HepG2 (cell line): ENCODE results near the gene TNIP3. TPM values are rescaled to one million over a fixed set of nuclear protein-coding genes. Genes with fewer than 3 reads are reported as not detected.

Experiments
- ATAC-seq: fragments of 200-7000 bp; cut with Tn5 transposase; 3 replicates; pipeline ENCODE4 v1.9.1; 2020; ENCODE audit warnings: mild to moderate bottlenecking, moderate library complexity
- BruUV-seq: library from RNA; stranded (reverse); fragments of 400-500 nt; replicated peaks from 2 replicates; lab custom pipeline; 2021; lab: Mats Ljungman, UMichigan
- CTCF ChIA-PET: fragments of 300-600 bp; formaldehyde crosslinking; extraction: SDS; loops from one replicate; lab custom pipeline; 2021; ENCODE audit warnings: low total read pairs, inconsistent platforms, low intra/inter-chr PET ratio; lab: Yijun Ruan, JAX
- POLR2A ChIA-PET: fragments of 350-600 bp; sonication (Branson Sonifier 250); formaldehyde crosslinking; loops from one replicate; lab custom pipeline; 2020; ENCODE audit warnings: antibody characterized with exemption, inconsistent platforms; lab: Yijun Ruan, JAX
- DNase-seq: peaks from one replicate; pipeline ENCODE4 v3.0.0-alpha.2; 2015; ENCODE audit warnings: low spot score
- FAIRE-seq: peaks from 3 replicates; lab custom pipeline; 2011; peaks lifted over from hg19 to GRCh38; lab: Jason Lieb, UNC
- H2AFZ ChIP-seq: one replicate; pipeline ENCODE4 v1.6.1; 2011; ENCODE audit warnings: low read length, inconsistent platforms
- H3K27ac ChIP-seq: fragments of 300-600 bp; 3 replicates; pipeline ENCODE4 v1.8.0; 2011; ENCODE audit warnings: mixed run types, mild to moderate bottlenecking, mixed read lengths, low read length, inconsistent platforms; ENCODE audit not compliant: insufficient read depth; ENCODE audit errors: extremely low read length
- H3K27me3 ChIP-seq, 2 experiments: fragments of 200-600 bp in 1 of 2; 2 replicates in 1 of 2; 3 replicates in 1 of 2; pipeline versions ENCODE4 v1.6.0 to v1.8.0; 2011; ENCODE audit warnings: low read length in 2 of 2, mild to moderate bottlenecking in 2 of 2, moderate library complexity in 2 of 2, inconsistent platforms in 1 of 2; ENCODE audit not compliant: insufficient read depth in 2 of 2, control insufficient read depth in 1 of 2
- H3K36me3 ChIP-seq, 2 experiments: fragments of 200-600 bp in 1 of 2; replicated peaks in 1 of 2; 2 replicates in 1 of 2; 3 replicates in 1 of 2; pipeline versions ENCODE4 v1.5.1 to v1.8.0; 2011; ENCODE audit warnings: low read length in 2 of 2, inconsistent platforms in 1 of 2; ENCODE audit not compliant: insufficient read depth in 2 of 2, control insufficient read depth in 1 of 2
- H3K4me1 ChIP-seq: 2 replicates; pipeline ENCODE4 v1.5.1; 2012; ENCODE audit warnings: low read length, inconsistent platforms; ENCODE audit not compliant: insufficient read depth
- H3K4me2 ChIP-seq: 2 replicates; pipeline ENCODE4 v1.6.0; 2011; ENCODE audit warnings: low read depth, low read length, inconsistent platforms
- H3K4me3 ChIP-seq, 3 experiments: fragments of 200-600 bp in 1 of 3; sonication (generic), shearing (Covaris generic) in 1 of 3; replicated peaks in 1 of 3; 2 replicates each; pipeline ENCODE4 v1.5.1; 2011 to 2016; ENCODE audit warnings: low read length in 3 of 3, inconsistent platforms in 2 of 3, low read depth in 2 of 3, mild to moderate bottlenecking in 2 of 3, control low read depth in 1 of 3, mixed read lengths in 1 of 3; ENCODE audit not compliant: insufficient read depth in 1 of 3
- H3K79me2 ChIP-seq: one replicate; pipeline ENCODE4 v1.6.1; 2011; ENCODE audit warnings: low read length, inconsistent platforms; ENCODE audit not compliant: insufficient read depth
- H3K9ac ChIP-seq: 2 replicates; pipeline ENCODE4 v1.6.0; 2011; ENCODE audit warnings: mild to moderate bottlenecking, low read depth, low read length, inconsistent platforms; ENCODE audit not compliant: insufficient read depth
- H3K9me3 ChIP-seq: 2 replicates; pipeline ENCODE4 v1.5.1; 2012; ENCODE audit warnings: mild to moderate bottlenecking, low read length
- H4K20me1 ChIP-seq: 2 replicates; pipeline ENCODE4 v1.6.0; 2011; ENCODE audit warnings: inconsistent platforms, mild to moderate bottlenecking, low read length, moderate library complexity; ENCODE audit not compliant: insufficient read depth
- HBP1 ChIP-seq: IDR thresholded peaks from 2 replicates; pipeline ENCODE4 v1.6.1; 2016; ENCODE audit warnings: low read depth, control low read depth
- MAX ChIP-seq: IDR thresholded peaks from 2 replicates; pipeline ENCODE4 v1.6.1; 2012; ENCODE audit warnings: inconsistent platforms
- MBNL3 ChIP-seq: fragments of 250-450 bp; sonication (Bioruptor Pico); conservative IDR thresholded peaks from 2 replicates; pipeline ENCODE4 v1.8.0; 2022; ENCODE audit warnings: mild to moderate bottlenecking, inconsistent platforms
- RBAK ChIP-seq: sonication (generic); formaldehyde crosslinking; IDR thresholded peaks from 2 replicates; pipeline ENCODE4 v1.5.1; 2020; ENCODE audit warnings: mild to moderate bottlenecking, missing genetic modification reagents
- REST ChIP-seq, 2 experiments: IDR thresholded peaks; 2 replicates each; pipeline ENCODE4 v1.6.1; 2011 to 2012; ENCODE audit warnings: low read length in 2 of 2, borderline replicate concordance in 1 of 2, low read depth in 1 of 2, mild to moderate bottlenecking in 1 of 2, moderate library complexity in 1 of 2
- SMAD1 ChIP-seq: sonication (generic); formaldehyde crosslinking; IDR thresholded peaks from 2 replicates; pipeline ENCODE4 v1.4.0; 2020; ENCODE audit warnings: missing genetic modification reagents, low read depth, mild to moderate bottlenecking, borderline replicate concordance
- SRSF4 ChIP-seq: fragments of 200-400 bp; formaldehyde crosslinking; IDR thresholded peaks from one replicate; pipeline ENCODE4 v1.6.1; 2018; ENCODE audit warnings: mild to moderate bottlenecking, low read depth, low read length, moderate library complexity; ENCODE audit not compliant: poor library complexity, severe bottlenecking
- TERF1 ChIP-seq: sonication (generic); formaldehyde crosslinking; IDR thresholded peaks from 2 replicates; pipeline ENCODE4 v1.8.0; 2022; ENCODE audit warnings: mild to moderate bottlenecking, missing genetic modification reagents, moderate library complexity
- TGIF2 ChIP-seq: IDR thresholded peaks from 2 replicates; pipeline ENCODE4 v1.6.1; 2016; ENCODE audit warnings: control low read depth, missing compliant biosample characterization
- ZBTB1 ChIP-seq: sonication (generic); formaldehyde crosslinking; IDR thresholded peaks from 2 replicates; pipeline ENCODE4 v1.4.0; 2020; ENCODE audit warnings: missing genetic modification reagents, borderline replicate concordance
- ZMYM4 ChIP-seq: sonication (generic); formaldehyde crosslinking; IDR thresholded peaks from 2 replicates; pipeline ENCODE4 v1.8.1; 2023; ENCODE audit warnings: mild to moderate bottlenecking, missing genetic modification reagents
- ZNF232 ChIP-seq: sonication (generic); formaldehyde crosslinking; IDR thresholded peaks from 2 replicates; pipeline ENCODE4 v1.4.0; 2020; ENCODE audit warnings: missing genetic modification reagents, borderline replicate concordance
- ZNF275 ChIP-seq: sonication (generic); formaldehyde crosslinking; IDR thresholded peaks from 2 replicates; pipeline ENCODE4 v1.8.0; 2022; ENCODE audit warnings: missing genetic modification reagents, mild to moderate bottlenecking, inconsistent platforms, borderline replicate concordance
- ZNF660 ChIP-seq: sonication (generic); formaldehyde crosslinking; IDR thresholded peaks from 2 replicates; pipeline ENCODE4 v1.5.1; 2020; ENCODE audit warnings: mild to moderate bottlenecking, low read depth, missing genetic modification reagents, borderline replicate concordance
- ZNF746 ChIP-seq: sonication (generic); formaldehyde crosslinking; IDR thresholded peaks from 2 replicates; pipeline ENCODE4 v1.8.0; 2022; ENCODE audit warnings: mild to moderate bottlenecking, missing genetic modification reagents
- ZNF761 ChIP-seq: sonication (generic); formaldehyde crosslinking; conservative IDR thresholded peaks from 2 replicates; pipeline ENCODE4 v1.4.0; 2020; ENCODE audit warnings: mild to moderate bottlenecking, missing genetic modification reagents
- ZSCAN20 ChIP-seq: sonication (generic); formaldehyde crosslinking; IDR thresholded peaks from 2 replicates; pipeline ENCODE4 v1.4.0; 2020; ENCODE audit warnings: missing genetic modification reagents, mild to moderate bottlenecking, borderline replicate concordance
- in situ Hi-C: cut with HindIII; loops from 2 replicates; pipeline ENCODE4 v1.10.0; 2017; ENCODE audit warnings: low pct_unique_long_range_greater_than_20kb; ENCODE audit not compliant: extremely low pct_ligation_motif_present
- intact Hi-C: fragments of 100-400 bp; cut with micrococcal nuclease; formaldehyde crosslinking; loops from one replicate; pipeline ENCODE4 v1.10.0; 2022; ENCODE audit not compliant: unreplicated experiment
- polyA plus RNA-seq, 8 experiments: library from polyadenylated mRNA; depleted of rRNA in 3 of 8; stranded (reverse) in 7 of 8; unstranded in 1 of 8; fragments of >200 nt; fragmentation: Illumina TruSeq in 4 of 8; extraction: Trizol in 4 of 8; gene quantifications; 2 replicates each; pipeline versions ENCODE4 v1.2.1 to v1.2.3, GENCODE V29; 2011 to 2016; ENCODE audit warnings: low read depth in 4 of 8, missing spikeins in 1 of 8, mixed read lengths in 1 of 8; ENCODE audit not compliant: insufficient read depth in 1 of 8
- total RNA-seq, 5 experiments: library from RNA; depleted of rRNA; stranded (reverse); fragments of >200 nt; fragmentation: Illumina TruSeq; extraction: Trizol; gene quantifications; 2 replicates each; pipeline ENCODE4 v1.2.3, GENCODE V29; 2016; ENCODE audit warnings: low read depth in 1 of 5

TNIP3 gene
- total and polyA plus RNA-seq, 2 of the 13 experiments (the other 11 are each of a cell fraction or from before 2014, with no cell fraction given) = not detected

GRCh38 chr4:121093261-121093660 is 70.9 kb downstream of the TNIP3 start (continued):
- TF ChIP-seq ZNF275 (CRISPR knock-in tag) (no peak), ZNF232 (CRISPR knock-in tag) (no peak), ZNF761 (CRISPR knock-in tag) (no peak), ZNF660 (no peak), SRSF4 (no peak), REST (IDR thresholded peaks at IDR 0.05; ENCODE audit: borderline replicate concordance in 1 of 2, low read depth in 1 of 2, low read length in 2 of 2) (no peak)
- TF ChIP-seq, all 625 proteins: peak for 0

GRCh38 chr4:121091941-121092340 is 72.2 kb downstream of the TNIP3 start:
- no peaks in the 10 kb centered on the region for H3K36me3 ChIP-seq
- intact Hi-C loops (no loop called here), in situ Hi-C loops (loop anchor here (10.0 kb wide), 1 partner anchor 937 kb away; no protein-coding TSS in a partner anchor)
- POLR2A ChIA-PET = no interaction called here
- H3K27me3 ChIP-seq = no peaks in the 10 kb centered on the region
- no peak for ATAC-seq
- H3K4me3 ChIP-seq = no peak overlapping the region
- no TSS peak for BruUV-seq
- H4K20me1 ChIP-seq = no peaks in the 10 kb centered on the region
- H3K4me1 ChIP-seq = no peaks in the 10 kb centered on the region
- H3K9me3 ChIP-seq = no peaks in the 10 kb centered on the region
- H2AFZ ChIP-seq = no peak overlapping the region
- no peak for DNase-seq
- H3K4me2 ChIP-seq = no peak overlapping the region
- CTCF ChIA-PET = no interaction called here
- H3K79me2 ChIP-seq = no peaks in the 10 kb centered on the region
- no peak overlapping the region for H3K27ac ChIP-seq
- FAIRE-seq = no peak
- no peak overlapping the region for H3K9ac ChIP-seq
- TF ChIP-seq RBAK (CRISPR knock-in tag) = no peak
- no peak for TF ChIP-seq TGIF2 (CRISPR knock-in tag)
- TF ChIP-seq ZMYM4 = no peak
- TF ChIP-seq ZBTB1 (CRISPR knock-in tag) = no peak
- no peak for TF ChIP-seq MAX
- no peak for TF ChIP-seq SMAD1 (CRISPR knock-in tag)
- TF ChIP-seq ZNF746 = no peak
- TF ChIP-seq HBP1 (CRISPR knock-in tag) = no peak
- TF ChIP-seq TERF1 = no peak
- no peak for TF ChIP-seq ZSCAN20 (CRISPR knock-in tag)
- no peak for TF ChIP-seq MBNL3
